ENCODE data around the gene IL23R.
"Not testable (repeated sequence)": the region's sequence is repeated elsewhere in the genome, so short reads cannot be mapped to it uniquely, and the experiment has no call there.

The IL23R gene

GRCh38 chr1:67194209-67194863 lies 28.1 kb downstream of the IL23R start:
- peak; percentile 77 for DNase-seq

GRCh38 chr1:67200755-67201154 lies 34.5 kb downstream of the IL23R start:
- DNase-seq: no peak

GRCh38 chr1:67201891-67202290 lies 35.6 kb downstream of the IL23R start:
- no peak for DNase-seq

DNA sequence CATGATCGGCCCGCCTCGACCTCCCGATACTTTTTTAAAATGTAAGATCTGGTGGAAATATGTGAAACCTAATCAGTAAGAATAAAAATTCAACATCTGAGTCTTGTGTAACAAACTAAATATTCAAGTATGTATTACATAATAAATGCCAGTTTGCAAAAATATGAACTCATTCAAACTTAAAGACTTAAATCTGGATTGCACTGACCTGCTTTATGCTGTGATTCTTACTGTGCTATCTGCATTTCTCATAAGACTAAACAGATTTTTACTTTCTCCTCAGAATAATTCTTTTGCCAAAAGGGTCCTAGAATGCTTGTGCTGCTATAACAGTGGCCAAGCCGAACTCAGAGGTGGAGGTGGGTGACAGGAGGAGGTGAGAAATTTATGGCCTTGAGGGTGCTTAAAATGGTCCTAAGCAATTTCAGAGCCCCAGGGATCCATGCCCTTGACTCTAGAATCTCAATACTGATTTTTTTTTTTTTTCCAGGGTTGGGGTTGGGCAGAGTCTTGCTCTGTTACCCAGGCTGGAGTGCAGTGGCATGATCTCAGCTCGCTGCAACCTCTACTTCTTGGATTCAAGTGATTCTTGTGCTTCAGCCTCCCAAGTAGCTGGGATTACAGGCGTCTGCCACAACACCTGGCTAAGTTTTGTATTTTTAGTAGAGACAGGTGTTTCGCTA lies 38.2 kb downstream of the IL23R start:
- no peak for DNase-seq

GRCh38 chr1:67207398-67207797 lies 41.1 kb downstream of the IL23R start:
- DNase-seq: not testable (repeated sequence)

GRCh38 chr1:67208217-67208616 lies 42.0 kb downstream of the IL23R start:
- DNase-seq: no peak

DNA sequence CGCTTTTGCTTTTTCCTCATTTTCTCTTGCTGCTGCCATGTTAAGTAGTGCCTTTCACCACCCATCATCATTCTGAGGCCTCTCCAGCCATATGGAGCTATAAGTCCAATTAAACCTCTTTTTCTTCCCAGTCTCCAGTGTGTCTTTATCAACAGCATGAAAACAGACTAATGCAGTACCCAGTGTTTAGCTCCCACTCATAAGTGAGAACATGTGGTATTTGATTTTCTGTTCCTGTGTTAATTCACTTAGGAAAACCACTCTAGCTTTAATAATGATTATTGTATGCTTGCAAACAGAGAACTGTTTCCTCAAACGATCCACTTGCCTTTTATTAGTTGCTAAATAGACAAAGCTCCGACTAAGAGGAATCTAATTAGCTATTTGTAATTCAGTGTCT lies 43.3 kb downstream of the IL23R start:
- DNase-seq: no peak

DNA sequence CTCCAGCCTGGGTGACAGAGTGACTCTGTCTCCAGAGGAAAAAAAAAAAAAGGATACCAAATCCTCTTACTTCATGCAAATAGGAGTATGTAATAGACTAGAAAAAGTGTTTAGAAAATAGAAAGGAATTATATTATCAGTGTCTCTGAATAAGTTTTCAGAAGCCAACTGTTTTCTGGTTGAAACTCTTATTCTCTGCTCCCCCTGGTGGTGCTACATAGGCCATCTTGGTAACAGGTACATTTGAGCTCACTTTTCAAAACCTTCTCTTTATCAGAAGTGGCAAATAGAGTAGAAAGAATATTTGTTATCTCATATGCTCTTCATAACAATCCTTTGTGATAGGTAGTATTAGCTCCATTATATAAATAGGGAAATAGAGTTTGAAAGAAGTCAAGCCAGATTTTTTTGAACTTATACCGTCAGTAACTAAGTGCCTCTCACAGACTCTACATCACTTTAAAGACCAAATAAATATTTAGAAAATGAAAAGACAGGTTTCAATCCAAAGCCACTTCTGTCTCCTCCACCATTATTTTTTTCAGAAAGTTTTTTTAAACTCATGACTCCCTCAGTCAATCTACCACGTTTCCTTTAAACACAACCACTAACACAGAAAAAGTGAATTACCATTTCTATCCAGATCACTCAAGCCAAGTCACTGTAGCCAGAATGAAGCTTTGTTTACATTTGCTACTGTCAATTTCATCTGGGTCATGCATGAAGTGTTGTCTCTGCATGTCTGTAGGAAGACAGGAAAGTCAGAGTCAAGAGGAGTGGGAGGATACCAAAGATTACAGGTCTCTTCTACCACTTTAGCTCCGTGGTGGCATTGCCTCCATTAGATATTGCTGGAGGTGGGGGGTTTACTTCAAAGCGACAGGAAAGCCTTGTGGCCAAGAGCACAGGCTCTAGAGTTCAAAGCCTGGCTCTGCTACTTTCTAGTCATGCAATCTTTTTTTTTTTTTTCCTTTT lies 45.6 kb downstream of the IL23R start:
- DNase-seq: peak; percentile 48

- DNase-seq: no peak
Measured at GRCh38 chr1:67213164-67213563, 46.9 kb downstream of the IL23R start.

DNA sequence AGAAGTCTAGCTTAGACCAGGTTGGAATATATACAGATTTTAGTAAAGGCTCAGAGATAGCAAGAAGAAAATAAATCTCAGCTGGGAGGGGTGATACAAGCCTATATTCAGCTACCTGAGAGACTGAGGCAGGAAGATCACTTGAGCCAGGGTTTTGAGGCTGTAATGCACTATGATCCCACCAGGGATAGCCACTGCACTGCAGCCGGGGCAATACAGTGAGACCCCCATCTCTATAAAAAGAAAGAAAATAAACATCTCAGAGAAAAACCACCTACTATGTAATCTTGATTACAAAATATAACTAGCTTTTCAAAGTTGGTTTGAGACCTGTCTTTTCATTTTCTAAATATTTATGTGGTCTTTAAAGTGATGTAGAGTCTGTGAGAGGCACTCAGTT lies 47.7 kb downstream of the IL23R start:
- DNase-seq: no peak

DNA sequence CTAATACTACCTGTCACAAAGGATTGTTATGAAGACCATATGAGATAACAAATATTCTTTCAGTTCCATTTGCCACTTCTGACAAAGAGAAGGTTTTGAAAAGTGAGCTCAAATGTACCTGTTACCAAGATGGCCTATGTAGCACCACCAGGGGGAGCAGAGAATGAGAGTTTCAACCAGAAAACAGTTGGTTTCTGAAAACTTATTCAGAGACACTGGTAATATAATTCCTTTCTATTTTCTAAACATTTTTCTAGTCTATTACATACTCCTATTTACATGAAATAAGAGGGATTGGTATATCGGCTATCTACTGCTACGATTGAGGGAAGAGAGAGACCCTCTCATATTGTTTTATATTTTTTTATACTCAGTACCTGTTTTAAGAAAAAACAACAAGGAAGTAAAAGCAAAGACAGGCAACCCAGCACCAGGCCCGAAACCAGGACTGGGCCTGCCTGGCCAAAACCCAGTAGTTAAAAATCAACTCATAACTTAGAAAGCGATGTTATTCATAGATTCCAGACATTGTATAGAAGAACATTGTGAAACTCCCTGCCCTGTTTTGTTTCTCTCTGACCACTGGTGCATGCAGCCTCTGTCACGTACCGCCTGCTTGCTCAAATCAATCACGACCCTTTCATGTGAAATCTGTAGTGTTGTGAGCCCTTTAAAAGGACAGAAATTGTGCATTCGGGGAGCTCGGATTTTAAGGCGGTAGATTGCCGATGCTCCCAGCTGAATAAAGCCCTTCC lies 48.3 kb downstream of the IL23R start:
- peak; percentile 31 for DNase-seq

GRCh38 chr1:67216401-67216800 lies 50.1 kb downstream of the IL23R start:
- DNase-seq: no peak

- no peak for DNase-seq
Measured at GRCh38 chr1:67217417-67217816, 51.2 kb downstream of the IL23R start.

GRCh38 chr1:67217938-67218337 lies 51.7 kb downstream of the IL23R start:
- no peak for DNase-seq

DNA sequence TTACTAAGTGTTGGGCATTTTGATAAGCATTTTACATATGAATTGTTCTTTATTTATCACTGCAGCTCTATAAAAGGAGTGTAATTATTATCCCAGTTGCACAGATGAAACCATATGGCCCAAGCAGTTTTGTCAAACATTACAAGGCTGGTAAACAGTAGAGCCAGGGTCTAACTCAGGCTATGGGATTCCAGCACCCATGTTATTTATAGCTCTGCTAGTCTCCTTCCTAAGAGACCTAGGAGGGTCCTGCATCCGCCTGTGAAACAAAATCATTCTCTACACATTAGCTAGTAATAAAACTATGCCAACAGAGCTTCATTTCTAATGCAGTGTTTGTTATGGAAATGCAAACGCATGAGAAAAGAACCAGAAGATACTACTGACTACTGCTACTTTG lies 58.6 kb downstream of the IL23R start:
- no peak for DNase-seq

DNA sequence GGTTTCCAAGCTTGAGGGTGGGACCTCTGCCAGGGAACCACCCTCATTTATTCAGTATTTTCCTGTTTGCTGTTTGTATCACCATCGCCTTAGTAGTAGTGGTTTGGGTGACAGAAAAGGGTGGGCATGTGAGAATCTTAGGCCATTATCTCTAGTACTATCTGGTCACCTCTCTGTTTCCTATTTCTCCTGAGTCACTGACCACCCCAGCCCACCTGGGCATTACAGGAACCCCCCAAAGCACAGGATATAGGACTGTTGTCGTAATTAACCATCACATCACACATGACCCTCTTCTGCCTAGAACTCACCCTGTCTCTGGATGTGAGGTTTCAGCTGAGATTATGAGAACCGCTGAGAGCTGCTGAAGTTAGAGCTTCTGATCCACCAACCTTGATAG lies 60.4 kb downstream of the IL23R start:
- DNase-seq: peak; percentile 15

- DNase-seq: no peak
Measured at GRCh38 chr1:67227196-67227595, 60.9 kb downstream of the IL23R start.

- DNase-seq: no peak
Measured at GRCh38 chr1:67228791-67229190, 62.5 kb downstream of the IL23R start.

DNA sequence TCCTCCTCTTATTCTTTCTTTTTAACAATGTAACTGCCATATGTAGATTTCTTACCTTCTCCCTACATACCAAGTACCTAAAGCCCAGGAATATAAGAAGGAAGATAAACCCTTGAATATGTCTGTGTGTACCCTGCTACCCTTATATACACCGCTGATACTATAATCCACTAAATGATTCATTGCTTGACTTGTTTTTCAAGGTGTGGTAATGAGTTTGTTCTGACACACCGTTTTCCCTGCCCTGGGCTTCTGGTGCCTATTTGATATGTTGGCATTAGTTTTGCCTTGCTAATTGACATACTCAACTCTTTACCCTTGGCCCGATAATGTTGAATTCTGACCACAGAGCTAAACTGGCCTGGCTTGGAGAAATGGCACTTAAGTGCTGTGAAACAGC lies 64.3 kb downstream of the IL23R start:
- DNase-seq: no peak

DNA sequence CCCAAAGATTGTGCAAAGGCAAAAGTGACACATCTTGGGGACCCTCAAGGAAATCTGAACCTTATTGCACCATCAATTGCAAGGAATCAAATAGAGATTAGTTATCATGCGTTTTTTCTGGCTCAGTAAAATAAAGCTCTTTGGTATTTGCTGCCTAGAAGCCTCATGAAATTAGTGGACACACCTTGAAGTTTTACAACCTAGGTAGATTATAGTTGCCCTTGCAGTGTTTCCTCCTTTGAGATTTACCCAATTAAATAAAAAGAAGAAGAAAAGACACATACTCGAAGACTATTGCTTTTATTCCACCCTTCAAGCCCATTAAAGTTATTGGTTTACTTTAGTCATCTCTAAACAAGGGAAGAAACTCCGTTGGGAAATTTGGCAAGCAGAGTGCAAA lies 70.0 kb downstream of the IL23R start:
- DNase-seq: no peak

DNA sequence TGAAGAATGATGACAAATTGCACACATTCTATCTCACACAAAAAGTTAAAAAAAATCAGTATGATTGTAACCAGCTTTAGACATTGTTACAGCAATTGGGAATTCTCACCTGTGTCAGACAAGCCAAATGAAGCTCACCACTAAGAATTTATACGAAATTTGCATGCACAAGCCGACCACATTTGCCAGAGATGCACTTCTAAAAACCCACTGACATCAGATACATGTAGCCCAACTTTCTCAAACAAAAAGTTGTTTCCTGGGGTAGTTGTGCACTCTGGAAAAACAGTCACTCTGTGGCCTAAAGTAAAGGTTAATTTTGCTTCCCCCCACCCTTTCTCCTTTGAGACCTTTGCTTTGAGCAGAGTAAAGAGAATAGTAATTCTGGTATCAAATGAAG lies 73.5 kb downstream of the IL23R start:
- DNase-seq: no peak

DNA sequence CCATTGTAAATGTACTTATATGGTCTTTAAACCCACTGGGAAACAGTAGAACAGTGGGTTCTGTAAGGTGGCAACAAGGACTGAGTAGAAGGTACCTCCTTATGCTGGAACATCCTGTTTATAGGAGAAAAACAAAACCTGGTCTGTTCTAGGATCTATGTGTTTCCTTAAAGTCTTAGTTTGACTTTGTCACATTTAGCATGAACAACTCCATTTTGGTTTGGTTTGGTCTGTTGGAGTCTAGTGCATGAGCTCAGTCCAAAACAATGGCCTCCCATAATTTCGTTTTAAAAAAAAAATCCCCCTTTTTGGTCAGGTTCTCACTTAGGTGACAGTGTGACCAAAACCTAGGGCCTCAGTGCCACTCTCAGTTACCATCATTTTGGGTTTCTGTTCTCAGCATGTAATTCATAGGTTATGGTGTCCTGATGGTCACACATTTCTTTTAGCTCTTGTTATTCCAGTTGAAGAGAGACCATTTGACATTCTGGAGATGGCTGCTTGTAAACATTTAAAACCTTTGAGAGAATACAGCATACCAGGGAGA lies 75.0 kb downstream of the IL23R start:
- no peak for DNase-seq

GRCh38 chr1:67242016-67242415 lies 75.8 kb downstream of the IL23R start:
- no peak for DNase-seq

Measured in CD4-positive, alpha-beta T cell treated with Interleukin-4 for 4 hours (primary cell).